ENCODE results near the gene LSM7.

GRCh38 chr19:2356036-2356646, 27.8 kb upstream of the LSM7 start:
- TF ChIP-seq CTCF (IDR thresholded peaks at IDR 0.05; ENCODE audit: insufficient read depth, low read length) (no peak), REST (IDR thresholded peaks at IDR 0.05; ENCODE audit: insufficient replicate concordance, low read depth) (no peak), GABPA (IDR thresholded peaks at IDR 0.05; ENCODE audit: low read depth) (no peak), POLR2AphosphoS5 (IDR thresholded peaks at IDR 0.05; ENCODE audit: low read depth) (no peak), SPI1 (IDR thresholded peaks at IDR 0.05; ENCODE audit: borderline replicate concordance, low read depth) (no peak)

Measured in HL-60 (cell line).